K562 (cell line): ENCODE data around the gene SH2D3A. TPM values are rescaled to one million over a fixed set of nuclear protein-coding genes. Genes with fewer than 3 reads are reported as not detected.

ENCODE experiments used
- DEAF1 ChIP-seq: fragments of 450-650 bp; formaldehyde crosslinking; IDR thresholded peaks from 2 replicates; pipeline ENCODE4 v1.4.0; 2020; ENCODE audit warnings: mild to moderate bottlenecking, moderate library complexity
- FOXJ2 ChIP-seq: fragments of 200-800 bp; sonication (Bioruptor generic); IDR thresholded peaks from 2 replicates; pipeline ENCODE4 v1.6.1; 2016; ENCODE audit warnings: missing genetic modification characterization, missing compliant biosample characterization
- JUNB ChIP-seq: fragments of 450-650 bp; formaldehyde crosslinking; conservative IDR thresholded peaks from 2 replicates; pipeline ENCODE4 v1.4.0; 2020; ENCODE audit warnings: mild to moderate bottlenecking
- MCM5 ChIP-seq: fragments of 450-650 bp; IDR thresholded peaks from 2 replicates; pipeline ENCODE4 v1.6.1; 2016; ENCODE audit warnings: low read depth
- MNT ChIP-seq, 2 experiments: fragments of 450-650 bp; conservative IDR thresholded peaks; 2 replicates each; pipeline ENCODE4 v1.6.1; 2017; ENCODE audit warnings: mild to moderate bottlenecking in 2 of 2, moderate library complexity in 2 of 2
- NFE2 ChIP-seq: IDR thresholded peaks from 2 replicates; pipeline ENCODE4 v1.6.1; 2014; ENCODE audit warnings: antibody characterized with exemption, low read depth
- NFE2L1 ChIP-seq: fragments of 450-650 bp; IDR thresholded peaks from 2 replicates; pipeline ENCODE4 v1.6.1; 2016; ENCODE audit warnings: missing genetic modification characterization, low read depth, mild to moderate bottlenecking, missing compliant biosample characterization, moderate library complexity, borderline replicate concordance
- NONO ChIP-seq, 2 experiments: fragments of 200-400 bp in 1 of 2; fragments of 450-650 bp in 1 of 2; formaldehyde crosslinking in 1 of 2; IDR thresholded peaks; 2 replicates each; pipeline ENCODE4 v1.6.1; 2017; ENCODE audit warnings: low read depth in 2 of 2, mild to moderate bottlenecking in 2 of 2, moderate library complexity in 2 of 2, low read length in 1 of 2
- POLR2A ChIP-seq: fragments of 450-650 bp; conservative IDR thresholded peaks from 2 replicates; pipeline ENCODE4 v1.6.1; 2016
- SMC3 ChIP-seq: conservative IDR thresholded peaks from 2 replicates; pipeline ENCODE4 v1.6.1; 2011; ENCODE audit warnings: low read depth, low read length, improper control_type of control experiment; ENCODE audit not compliant: insufficient read depth
- TFE3 ChIP-seq: fragments of 450-650 bp; formaldehyde crosslinking; IDR thresholded peaks from 2 replicates; pipeline ENCODE4 v1.4.0; 2020; ENCODE audit warnings: mild to moderate bottlenecking, mixed read lengths
- ZBTB12 ChIP-seq: fragments of 250-450 bp; sonication (Bioruptor Pico); IDR thresholded peaks from 2 replicates; pipeline ENCODE4 v1.4.0; 2020
- polyA plus RNA-seq, 8 experiments: library from polyadenylated mRNA; depleted of rRNA in 4 of 8; stranded (reverse) in 5 of 8; unstranded in 3 of 8; fragments of >200 nt; fragmentation: Nextera tagmentation in 2 of 8; fragmentation: Illumina TruSeq in 1 of 8; extraction: Ambion mirVana in 2 of 8; extraction: Trizol in 1 of 8; gene quantifications; 2 replicates each; pipeline versions ENCODE4 v1.2.1 to v1.2.3, GENCODE V29; 2011 to 2014; ENCODE audit warnings: inconsistent platforms in 1 of 8, missing spikeins in 1 of 8
- total RNA-seq, 7 experiments: library from RNA; depleted of rRNA in 6 of 7; stranded (reverse); fragments of >200 nt in 6 of 7; fragmentation: Illumina TruSeq in 2 of 7; extraction: Trizol in 2 of 7; gene quantifications; 2 replicates each; pipeline versions ENCODE4 v1.2.1 to v1.2.3, GENCODE V29; 2011 to 2021; ENCODE audit warnings: low replicate concordance in 1 of 7
- TF ChIP-seq, protein P1 (sequence below): IDR thresholded peaks from 2 replicates; pipeline ENCODE4 v1.6.1; 2011; ENCODE audit not compliant: insufficient read length; ENCODE audit errors: extremely low read depth
- TF ChIP-seq, protein P2 (sequence below), 2 experiments: fragments of 250-450 bp in 1 of 2; fragments of 450-650 bp in 1 of 2; sonication (Bioruptor Pico) in 1 of 2; IDR thresholded peaks; 2 replicates each; pipeline versions ENCODE4 v1.6.1 to v1.8.0; 2016 to 2021; ENCODE audit warnings: mild to moderate bottlenecking in 2 of 2, moderate library complexity in 2 of 2, missing compliant biosample characterization in 1 of 2, missing genetic modification characterization in 1 of 2
- TF ChIP-seq, protein P3 (sequence below): sonication (generic); formaldehyde crosslinking; IDR thresholded peaks from 2 replicates; pipeline ENCODE4 v1.5.0; 2020; ENCODE audit warnings: missing genetic modification reagents

SH2D3A gene
- total and polyA plus RNA-seq, 9 of the 15 experiments (the other 6 are each of a cell fraction or from before 2014, with no cell fraction given) = 0.75 to 26.3 (median 8.9) TPM

DNA sequence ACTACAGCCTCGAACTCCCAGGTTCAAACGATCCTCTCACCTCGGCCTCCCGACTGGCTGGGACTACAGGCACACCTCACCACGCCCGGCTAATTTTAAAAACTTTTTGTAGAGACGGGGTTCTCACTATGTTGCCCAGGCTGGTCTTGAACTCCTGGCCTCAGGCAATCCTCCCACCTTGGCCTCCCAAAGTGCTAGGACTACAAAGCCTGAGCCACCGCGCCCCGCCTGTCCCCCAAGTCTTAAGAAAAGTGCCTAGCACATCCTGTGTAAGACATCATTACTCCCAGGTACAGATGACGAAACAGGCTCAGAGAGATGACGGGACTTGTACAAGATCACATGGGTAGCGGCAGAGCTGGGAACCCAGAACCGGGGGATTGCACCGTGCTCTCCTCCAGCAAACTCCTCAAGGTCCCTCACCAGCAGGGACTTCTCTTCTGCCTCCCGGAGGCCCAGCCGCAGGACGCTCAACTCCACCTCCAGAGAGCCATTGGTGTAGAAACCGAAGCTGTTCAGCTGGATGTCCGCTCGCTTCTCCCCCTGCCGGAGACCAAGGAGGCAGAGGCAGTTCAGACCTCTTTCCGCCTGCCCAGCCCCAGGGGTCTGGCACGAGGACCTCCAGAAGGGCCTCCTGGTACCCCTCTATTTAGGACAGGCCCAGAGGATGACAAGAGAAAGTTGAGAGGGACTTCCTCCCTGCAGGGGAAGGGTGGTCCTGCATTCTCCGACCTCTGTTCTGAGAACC, 30.9 kb downstream of the SH2D3A start (continued):
- peak; percentile 31 to 35; a peak in 2 of 4 replicates for TF ChIP-seq MNT (conservative IDR thresholded peaks at IDR 0.05)
- TF ChIP-seq ZBTB12 (CRISPR knock-in tag) = peak; percentile 47; the same call in 1 of the 2 replicates
- no peak for TF ChIP-seq NFE2L1 (tag)
- TF ChIP-seq, protein P1, sequence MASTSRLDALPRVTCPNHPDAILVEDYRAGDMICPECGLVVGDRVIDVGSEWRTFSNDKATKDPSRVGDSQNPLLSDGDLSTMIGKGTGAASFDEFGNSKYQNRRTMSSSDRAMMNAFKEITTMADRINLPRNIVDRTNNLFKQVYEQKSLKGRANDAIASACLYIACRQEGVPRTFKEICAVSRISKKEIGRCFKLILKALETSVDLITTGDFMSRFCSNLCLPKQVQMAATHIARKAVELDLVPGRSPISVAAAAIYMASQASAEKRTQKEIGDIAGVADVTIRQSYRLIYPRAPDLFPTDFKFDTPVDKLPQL = no peak
- no peak for TF ChIP-seq JUNB (CRISPR knock-in tag)
- TF ChIP-seq, protein P2, sequence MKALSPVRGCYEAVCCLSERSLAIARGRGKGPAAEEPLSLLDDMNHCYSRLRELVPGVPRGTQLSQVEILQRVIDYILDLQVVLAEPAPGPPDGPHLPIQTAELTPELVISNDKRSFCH (CRISPR knock-in tag; IDR thresholded peaks at IDR 0.05) = no peak
- TF ChIP-seq, protein P2 (tag; IDR thresholded peaks at IDR 0.05) = no peak
- 0 out of 2 replicates have a peak, but pooled peaks have one; percentile 38 for TF ChIP-seq SMC3
- no peak for TF ChIP-seq NFE2
- TF ChIP-seq NONO (IDR thresholded peaks at IDR 0.05; ENCODE audit: low read depth in 2 of 2, low read length in 1 of 2) = 0 out of 4 replicates have a peak, but pooled peaks of 1 of the 2 experiments have one; percentile 62
- no peak for TF ChIP-seq MCM5
- no peak for TF ChIP-seq TFE3 (CRISPR knock-in tag)
- TF ChIP-seq DEAF1 (CRISPR knock-in tag) = peak; percentile 47; the same call in 1 of the 2 replicates
- no peak for TF ChIP-seq FOXJ2 (tag)
- TF ChIP-seq POLR2A = peak; percentile 71
- TF ChIP-seq, protein P3, sequence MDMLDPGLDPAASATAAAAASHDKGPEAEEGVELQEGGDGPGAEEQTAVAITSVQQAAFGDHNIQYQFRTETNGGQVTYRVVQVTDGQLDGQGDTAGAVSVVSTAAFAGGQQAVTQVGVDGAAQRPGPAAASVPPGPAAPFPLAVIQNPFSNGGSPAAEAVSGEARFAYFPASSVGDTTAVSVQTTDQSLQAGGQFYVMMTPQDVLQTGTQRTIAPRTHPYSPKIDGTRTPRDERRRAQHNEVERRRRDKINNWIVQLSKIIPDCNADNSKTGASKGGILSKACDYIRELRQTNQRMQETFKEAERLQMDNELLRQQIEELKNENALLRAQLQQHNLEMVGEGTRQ (CRISPR knock-in tag) = peak; percentile 41; the same call in 1 of the 2 replicates
